RWPE1 (cell line): ENCODE data around the gene IQCF5.
"Not testable (repeated sequence)": the region's sequence is repeated elsewhere in the genome, so short reads cannot be mapped to it uniquely, and the experiment has no call there.

Experiments used
- CTCF ChIA-PET: fragments of 350-600 bp; sonication (Branson Sonifier 250); formaldehyde crosslinking; extraction: SDS; loops from one replicate; lab custom pipeline; 2021; lab: Yijun Ruan, JAX
- POLR2A ChIA-PET: fragments of 400-600 bp; formaldehyde crosslinking; extraction: SDS; loops from one replicate; lab custom pipeline; 2020; ENCODE audit warnings: antibody characterized with exemption; ENCODE audit not compliant: low non-redundant PET; lab: Yijun Ruan, JAX
- DNase-seq: peaks from one replicate; pipeline ENCODE4 v3.0.0; 2012; ENCODE audit warnings: low spot score
- H3K27ac ChIP-seq: fragments of 450-650 bp; 2 replicates; pipeline ENCODE4 v1.5.1; 2017
- CTCF ChIP-seq: fragments of 450-650 bp; conservative IDR thresholded peaks from 2 replicates; pipeline ENCODE4 v1.5.1; 2017; ENCODE audit warnings: low read depth, mild to moderate bottlenecking

The IQCF5 gene

GRCh38 chr3:51875501-51875900, at the start of gene IQCF5:
Gene IQCF5 (minus strand): TSS chr3:51875601. CDS start chr3:51875531, 70 bp downstream.
- POLR2A ChIA-PET, result no interaction called here
- no peak within 1 kb of the TSS for H3K27ac ChIP-seq
- TF ChIP-seq CTCF, result no peak
- no peak for DNase-seq
- CTCF ChIA-PET, result no interaction called here

GRCh38 chr3:51921081-51921578, 45.7 kb upstream of the IQCF5 start:
- ChIA-PET POLR2A (no interaction called here), CTCF (no interaction called here)
- no peak for DNase-seq
- no peak for TF ChIP-seq CTCF
- H3K27ac ChIP-seq, result no peak overlapping the region

- no peak for TF ChIP-seq CTCF
- CTCF ChIA-PET, result no interaction called here
- POLR2A ChIA-PET, result no interaction called here
- no peak overlapping the region for H3K27ac ChIP-seq
- DNase-seq, result no peak
Measured at GRCh38 chr3:51916418-51916817, 41.0 kb upstream of the IQCF5 start.

- CTCF ChIA-PET, result no interaction called here
Measured at GRCh38 chr3:51908026-51908425, 32.6 kb upstream of the IQCF5 start.

GRCh38 chr3:51904034-51904823, 28.8 kb upstream of the IQCF5 start:
- H3K27ac ChIP-seq, result no peak overlapping the region
- no peak for DNase-seq
- ChIA-PET CTCF (no interaction called here), POLR2A (no interaction called here)
- no peak for TF ChIP-seq CTCF

More at GRCh38 chr3:51908026-51908425, 32.6 kb upstream of the IQCF5 start:
- POLR2A ChIA-PET, result no interaction called here
- no peak for TF ChIP-seq CTCF
- peak overlapping the region; percentile 47; the same call in 1 of the 2 replicates for H3K27ac ChIP-seq
- peak; percentile 7 for DNase-seq

GRCh38 chr3:51902361-51902760, 27.0 kb upstream of the IQCF5 start:
- DNase-seq, POLR2A ChIA-PET, CTCF ChIA-PET, H3K27ac ChIP-seq: not testable (repeated sequence)

- H3K27ac ChIP-seq, POLR2A ChIA-PET, DNase-seq: not testable (repeated sequence)
- CTCF ChIA-PET, result interaction anchor here (0.7 kb wide), 2 partner anchors 52 to 371 kb away, joined by 3 to 4 read pairs; no protein-coding TSS in a partner anchor
Measured at GRCh38 chr3:51900043-51900442, 24.6 kb upstream of the IQCF5 start.
